Transverse colon (tissue), 4 donors: ENCODE measurements around the gene WNT6. TPM values are rescaled to one million over a fixed set of nuclear protein-coding genes. Genes with fewer than 3 reads are reported as not detected.

ENCODE experiments used
- DNase-seq: peaks from one replicate; pipeline ENCODE4 v3.0.0-alpha.2; 2019
- H3K27ac ChIP-seq, 4 donors: fragments of 200-600 bp; sonication (generic); 2 replicates each; pipeline ENCODE4 v1.5.1; 2016 to 2018; ENCODE audit warnings: inconsistent platforms in 4 of 4
- H3K27me3 ChIP-seq: fragments of 200-600 bp; sonication (generic); 2 replicates; pipeline ENCODE4 v1.5.1; 2017; ENCODE audit warnings: inconsistent platforms
- H3K36me3 ChIP-seq, 4 donors: fragments of 200-600 bp; sonication (generic); 2 replicates each; pipeline ENCODE4 v1.5.1; 2017 to 2019; ENCODE audit warnings: inconsistent platforms in 4 of 4
- H3K4me1 ChIP-seq, 4 donors: fragments of 200-600 bp; sonication (generic); 2 replicates each; pipeline ENCODE4 v1.5.1; 2017 to 2020; ENCODE audit warnings: inconsistent platforms in 4 of 4
- H3K4me3 ChIP-seq, 4 donors: fragments of 200-600 bp; sonication (generic); 1 replicate in 1 of 4; 2 replicates in 3 of 4; pipeline versions ENCODE4 v1.5.1 to v1.6.1; 2017 to 2019; ENCODE audit warnings: inconsistent platforms in 4 of 4
- H3K9me3 ChIP-seq, 2 donors: fragments of 200-600 bp; sonication (generic); 2 replicates each; pipeline ENCODE4 v1.5.1; 2017 to 2019; ENCODE audit warnings: inconsistent platforms in 2 of 2
- EP300 ChIP-seq: sonication (generic); formaldehyde crosslinking; IDR thresholded peaks from one replicate; pipeline ENCODE4 v1.6.1; 2017; ENCODE audit warnings: antibody characterized with exemption, low read depth
- POLR2A ChIP-seq: fragments of 450-650 bp; IDR thresholded peaks from one replicate; pipeline ENCODE4 v1.6.1; 2016; ENCODE audit warnings: antibody characterized with exemption, mild to moderate bottlenecking, moderate library complexity
- POLR2AphosphoS5 ChIP-seq, 3 donors: sonication (generic); formaldehyde crosslinking; IDR thresholded peaks; one replicate each; pipeline ENCODE4 v1.6.1; 2016; ENCODE audit warnings: antibody characterized with exemption in 3 of 3
- WGBS, 2 donors: methylation state at CpG; one replicate each; pipeline ENCODE4 v1.1.5; 2018; ENCODE audit warnings: low coverage in 1 of 2; 5-methylcytosine and 5-hydroxymethylcytosine counted together
- in situ Hi-C, 4 donors: fragments of 200-750 bp; cut with MboI; loops; one replicate each; pipeline versions ENCODE4 v1.15.0 to v1.15.1; 2017; ENCODE audit warnings: low sequenced_read_pairs in 3 of 4, low pct_ligation_motif_present in 1 of 4, low pct_unique_long_range_greater_than_20kb in 1 of 4
- intact Hi-C: fragments of 100-400 bp; cut with DNase I; formaldehyde crosslinking; loops from one replicate; pipeline ENCODE4 v1.15.1; 2023; ENCODE audit warnings: low total_unique reads
- total RNA-seq, 4 donors: library from RNA; depleted of rRNA; stranded (reverse); fragments of >200 nt; gene quantifications; one replicate each; pipeline ENCODE4 v1.1.0, GENCODE V29; 2016
- TF ChIP-seq, protein P1 (sequence below), 5 experiments: fragments of 200-600 bp in 3 of 5; fragments of 450-650 bp in 2 of 5; sonication (generic) in 3 of 5; IDR thresholded peaks; 1 replicate in 2 of 5; 2 replicates in 3 of 5; pipeline ENCODE4 v1.5.1; 2016 to 2017; ENCODE audit warnings: antibody characterized with exemption in 5 of 5, inconsistent platforms in 3 of 5, mild to moderate bottlenecking in 2 of 5, moderate library complexity in 1 of 5

Gene WNT6
- total RNA-seq, 4 donors from 2014 or later = 0.82 to 164 (median 1.7) TPM; not detected in 1

DNA sequence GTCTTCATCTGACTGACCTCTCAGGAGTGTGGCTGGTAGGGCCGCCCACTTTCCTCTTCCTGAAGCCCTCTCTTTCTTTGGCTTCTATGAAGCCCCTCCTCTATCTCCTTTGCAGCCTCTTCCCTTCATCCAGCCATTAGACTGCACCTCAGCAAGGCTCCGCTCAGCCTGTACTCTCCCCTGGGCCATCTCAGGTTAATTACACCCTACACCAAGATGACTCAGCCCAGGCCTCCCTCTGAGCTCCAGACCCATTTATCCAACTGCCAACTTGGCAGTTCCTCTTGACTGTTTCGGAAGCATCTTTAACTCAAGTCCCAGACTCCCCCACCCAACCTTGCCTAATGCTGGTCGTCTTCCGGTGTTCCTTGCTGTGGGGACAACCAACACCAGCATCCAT is 5.8 kb upstream of the WNT6 start:
- peaks cover 97% of the 10 kb centered on the region for H3K27me3 ChIP-seq
- H3K4me1 ChIP-seq = peaks cover 0 to 3% (median 0%) of the 10 kb centered on the region in 4 donors
- TF ChIP-seq EP300 (no peak), POLR2AphosphoS5 (IDR thresholded peaks at IDR 0.05) (no peak), POLR2A (no peak)
- TF ChIP-seq, protein P1, sequence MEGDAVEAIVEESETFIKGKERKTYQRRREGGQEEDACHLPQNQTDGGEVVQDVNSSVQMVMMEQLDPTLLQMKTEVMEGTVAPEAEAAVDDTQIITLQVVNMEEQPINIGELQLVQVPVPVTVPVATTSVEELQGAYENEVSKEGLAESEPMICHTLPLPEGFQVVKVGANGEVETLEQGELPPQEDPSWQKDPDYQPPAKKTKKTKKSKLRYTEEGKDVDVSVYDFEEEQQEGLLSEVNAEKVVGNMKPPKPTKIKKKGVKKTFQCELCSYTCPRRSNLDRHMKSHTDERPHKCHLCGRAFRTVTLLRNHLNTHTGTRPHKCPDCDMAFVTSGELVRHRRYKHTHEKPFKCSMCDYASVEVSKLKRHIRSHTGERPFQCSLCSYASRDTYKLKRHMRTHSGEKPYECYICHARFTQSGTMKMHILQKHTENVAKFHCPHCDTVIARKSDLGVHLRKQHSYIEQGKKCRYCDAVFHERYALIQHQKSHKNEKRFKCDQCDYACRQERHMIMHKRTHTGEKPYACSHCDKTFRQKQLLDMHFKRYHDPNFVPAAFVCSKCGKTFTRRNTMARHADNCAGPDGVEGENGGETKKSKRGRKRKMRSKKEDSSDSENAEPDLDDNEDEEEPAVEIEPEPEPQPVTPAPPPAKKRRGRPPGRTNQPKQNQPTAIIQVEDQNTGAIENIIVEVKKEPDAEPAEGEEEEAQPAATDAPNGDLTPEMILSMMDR (IDR thresholded peaks at IDR 0.05) = no peak
- WGBS, 2 donors = 43 to 48% methylated on average over 5 of the region's 5 CpGs
- intact Hi-C loops = no loop called here
- no peaks in the 10 kb centered on the region for H3K9me3 ChIP-seq
- in situ Hi-C loops = no loop called here
- no peak overlapping the region for H3K4me3 ChIP-seq
- H3K36me3 ChIP-seq = no peaks in the 10 kb centered on the region
- no peak overlapping the region for H3K27ac ChIP-seq
- no peak for DNase-seq

DNA sequence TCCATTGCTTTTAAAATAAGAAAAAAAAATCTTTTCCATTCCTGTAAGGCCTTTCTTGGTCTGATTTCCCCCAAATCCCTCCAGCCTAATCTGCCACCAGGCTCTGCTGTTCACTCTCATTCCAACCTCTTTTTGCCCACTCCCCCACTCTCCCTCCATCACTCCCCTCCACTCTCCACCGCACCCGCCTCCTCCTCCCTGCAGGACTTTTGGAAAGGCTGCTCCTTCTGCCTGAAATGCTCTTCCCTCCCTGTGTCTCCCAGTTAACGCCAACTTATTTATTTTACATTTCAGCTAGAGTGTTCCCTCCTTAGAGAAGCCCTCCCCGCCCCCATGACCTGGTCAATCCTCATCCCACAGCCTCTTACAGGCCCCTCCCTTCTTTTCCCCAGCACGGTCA is 4.7 kb upstream of the WNT6 start:
- H3K36me3 ChIP-seq = no peaks in the 10 kb centered on the region
- TF ChIP-seq EP300 = no peak
- TF ChIP-seq POLR2AphosphoS5 (IDR thresholded peaks at IDR 0.05) = no peak
- 47 to 69% methylated on average over 4 to 5 of the region's 5 CpGs for WGBS, 2 donors
- H3K27ac ChIP-seq = no peak overlapping the region
- peaks cover 97% of the 10 kb centered on the region for H3K27me3 ChIP-seq
- no peak overlapping the region for H3K4me3 ChIP-seq
- in situ Hi-C loops (no loop called here), intact Hi-C loops (no loop called here)
- peaks cover 0 to 12% (median under 1%) of the 10 kb centered on the region in 4 donors for H3K4me1 ChIP-seq
- DNase-seq = no peak
- H3K9me3 ChIP-seq = no peaks in the 10 kb centered on the region

DNA sequence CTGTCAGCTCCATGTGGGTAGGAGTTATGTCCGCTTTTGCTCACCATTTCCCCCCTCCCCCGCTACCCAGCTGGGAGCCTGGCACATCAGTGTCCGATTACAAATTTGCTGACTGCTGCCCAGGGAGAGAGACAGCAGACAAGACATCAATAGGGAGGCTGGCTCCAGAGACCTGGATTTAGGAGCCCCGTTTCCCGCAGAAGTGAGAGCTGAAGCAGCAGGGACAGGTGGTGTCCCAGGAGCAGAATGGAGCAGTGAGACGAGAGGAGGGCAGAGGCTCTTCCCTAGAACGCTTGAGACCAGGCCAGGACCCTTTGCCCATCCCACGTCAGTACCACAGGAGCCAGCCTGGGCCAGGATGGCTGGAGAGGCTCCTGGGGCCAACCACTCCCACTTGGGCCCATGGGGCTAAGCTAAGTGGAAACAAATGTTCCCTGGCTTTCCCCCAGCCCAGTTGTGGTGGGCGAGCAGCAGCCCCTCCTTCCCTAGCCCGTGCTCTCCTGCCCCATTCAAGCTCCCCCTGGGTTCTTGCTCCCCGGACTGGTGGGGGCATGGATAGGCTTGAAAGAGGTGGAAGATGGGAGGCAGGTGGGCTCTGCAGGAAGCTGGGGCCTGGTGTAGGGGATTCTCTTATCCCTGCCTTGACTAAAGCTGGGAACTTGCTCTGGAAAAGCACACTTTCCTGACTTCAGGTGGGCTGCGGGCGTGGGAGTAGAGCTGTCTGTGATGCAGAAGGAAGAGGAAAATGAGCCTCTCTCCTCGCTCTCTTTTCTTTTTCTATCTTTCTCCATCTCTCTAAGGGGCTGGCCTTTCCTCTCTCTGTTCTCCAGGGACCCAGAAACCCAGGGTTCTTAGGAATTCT is 4.1 kb upstream of the WNT6 start:
- H3K4me3 ChIP-seq = no peak overlapping the region
- no peak overlapping the region for H3K27ac ChIP-seq
- peaks cover 97% of the 10 kb centered on the region for H3K27me3 ChIP-seq
- no peak for DNase-seq
- H3K9me3 ChIP-seq = no peaks in the 10 kb centered on the region
- in situ Hi-C loops (no loop called here), intact Hi-C loops (no loop called here)
- H3K36me3 ChIP-seq = no peaks in the 10 kb centered on the region
- 45 to 50% methylated on average over 6 to 14 of the region's 14 CpGs for WGBS, 2 donors
- TF ChIP-seq, protein P1 (IDR thresholded peaks at IDR 0.05) = no peak
- TF ChIP-seq POLR2A (no peak), POLR2AphosphoS5 (IDR thresholded peaks at IDR 0.05) (no peak), EP300 (no peak)
- peaks cover 3 to 19% (median 7%) of the 10 kb centered on the region in 4 donors for H3K4me1 ChIP-seq

DNA sequence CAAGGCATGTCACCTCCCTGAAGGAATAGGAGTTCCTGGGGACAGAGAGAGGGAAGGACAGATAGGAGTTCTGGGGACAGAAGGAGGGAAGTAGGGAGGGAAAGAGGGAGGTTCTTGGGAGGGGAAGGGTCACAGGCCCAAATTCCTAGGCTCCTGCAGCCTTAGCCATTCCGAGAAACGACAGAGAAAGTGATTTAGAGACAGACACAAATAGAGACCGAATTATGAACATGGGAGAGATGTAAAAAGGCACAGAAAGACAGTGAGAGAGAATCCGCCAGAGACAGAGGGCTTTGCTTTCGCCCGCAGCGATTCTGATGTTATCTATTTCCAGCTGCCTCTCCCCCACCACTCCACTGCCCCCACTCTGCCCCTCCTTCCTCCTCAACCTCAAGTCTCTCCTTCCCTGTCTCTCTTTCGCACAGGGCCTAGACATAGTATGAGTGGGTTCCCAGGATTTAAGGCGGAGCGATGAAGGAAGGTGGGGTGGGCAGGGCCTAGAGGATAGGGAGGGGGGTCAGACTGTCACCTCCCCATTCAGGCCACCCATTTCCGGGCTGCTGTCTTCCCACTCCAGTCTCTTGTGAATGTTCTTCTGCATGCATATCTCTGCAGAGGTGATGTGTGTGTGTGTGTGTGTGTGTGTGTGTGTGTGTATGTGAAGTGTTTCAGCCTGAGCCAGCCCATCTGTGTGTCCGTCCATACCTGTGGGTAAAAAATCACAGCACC is 3.3 kb upstream of the WNT6 start:
- Histone ChIP-seq H3K4me1 (peaks cover 6 to 23% (median 12%) of the 10 kb centered on the region in 4 donors), H3K36me3 (no peaks in the 10 kb centered on the region), H3K27ac (no peak overlapping the region), H3K9me3 (no peaks in the 10 kb centered on the region), H3K4me3 (no peak overlapping the region), H3K27me3 (peaks cover 97% of the 10 kb centered on the region)
- in situ Hi-C loops (no loop called here), intact Hi-C loops (no loop called here)
- 26 to 53% methylated on average over 6 to 12 of the region's 12 CpGs for WGBS, 2 donors
- DNase-seq = no peak
- no peak for TF ChIP-seq EP300
- TF ChIP-seq, protein P1 (IDR thresholded peaks at IDR 0.05) = no peak
- TF ChIP-seq POLR2AphosphoS5 (IDR thresholded peaks at IDR 0.05) = no peak
- TF ChIP-seq POLR2A = no peak
